Kidney (tissue), 14 donors: Measurements from ENCODE around the gene AXL. TPM values are rescaled to one million over a fixed set of nuclear protein-coding genes. Genes with fewer than 3 reads are reported as not detected.

Experiments
- DNase-seq, 5 donors: peaks; one replicate each; pipeline ENCODE4 v3.0.0-alpha.2; 2013 to 2020
- FAIRE-seq: peaks from 2 replicates; lab custom pipeline; 2012; peaks lifted over from hg19 to GRCh38; lab: Jason Lieb, UNC
- H3K27ac ChIP-seq, 2 donors: one replicate each; pipeline ENCODE4 v1.7.0; 2013; ENCODE audit warnings: low read depth in 2 of 2, low read length in 2 of 2, inconsistent platforms in 1 of 2
- H3K27me3 ChIP-seq: one replicate; pipeline ENCODE4 v1.7.1; 2013; ENCODE audit warnings: low read length, inconsistent platforms; ENCODE audit not compliant: control insufficient read depth, insufficient read depth
- H3K36me3 ChIP-seq, 3 donors: one replicate each; pipeline versions ENCODE4 v1.7.0 to v1.7.1; 2013; ENCODE audit warnings: low read length in 3 of 3, control low read depth in 1 of 3, inconsistent platforms in 1 of 3; ENCODE audit not compliant: insufficient read depth in 3 of 3, control insufficient read depth in 2 of 3
- H3K4me1 ChIP-seq, 3 donors: one replicate each; pipeline versions ENCODE4 v1.7.0 to v1.7.1; 2013; ENCODE audit warnings: low read length in 3 of 3, inconsistent platforms in 1 of 3, low read depth in 1 of 3; ENCODE audit not compliant: control insufficient read depth in 2 of 3, insufficient read depth in 2 of 3
- H3K4me3 ChIP-seq, 3 donors: one replicate each; pipeline versions ENCODE4 v1.7.0 to v1.8.1; 2013; ENCODE audit warnings: low read length in 3 of 3, control low read depth in 1 of 3, inconsistent platforms in 1 of 3
- H3K9ac ChIP-seq, 3 donors: one replicate each; pipeline versions ENCODE4 v1.7.0 to v1.7.1; 2013; ENCODE audit warnings: low read length in 3 of 3, control low read depth in 1 of 3, inconsistent platforms in 1 of 3
- H3K9me3 ChIP-seq, 3 donors: one replicate each; pipeline versions ENCODE4 v1.7.0 to v1.7.1; 2013; ENCODE audit warnings: low read length in 3 of 3, control low read depth in 1 of 3, inconsistent platforms in 1 of 3; ENCODE audit not compliant: control insufficient read depth in 2 of 3, insufficient read depth in 1 of 3
- CTCF ChIP-seq: IDR thresholded peaks from 3 replicates; pipeline ENCODE4 v1.5.1; 2012; ENCODE audit warnings: mild to moderate bottlenecking, moderate library complexity, borderline replicate concordance; ENCODE audit not compliant: insufficient read depth; ENCODE audit errors: extremely low read depth
- intact Hi-C: fragments of 100-400 bp; cut with DNase I; formaldehyde crosslinking; loops from one replicate; pipeline ENCODE4 v1.11.1; 2022
- polyA plus RNA-seq: library from polyadenylated mRNA; stranded (reverse); fragments of 350-450 nt; fragmentation: Illumina TruSeq; extraction: RNeasy Lipid Tissue Mini Kit (QIAGEN cat#74804); gene quantifications from one replicate; pipeline ENCODE4 v1.2.3, GENCODE V29; 2014; ENCODE audit warnings: low read depth, low replicate concordance; ENCODE audit not compliant: insufficient read depth
- total RNA-seq: library from RNA; stranded (reverse); fragmentation: NEBNext Ultra II Directional; extraction: Animal tissue kit (Norgen Biotek cat#: 25700); gene quantifications from one replicate; pipeline ENCODE4 v1.2.1, GENCODE V29; 2021
- donor health status: control.
- donor health status: control.
- donor health status: control.
- donor health status: control.
- donor health status: control.
- donor health status: DM: yes; HTN: yes; CAD: no.
- donor health status: Normal renal cell carcinoma (clear cell type).

Gene AXL
- total and polyA plus RNA-seq, 2 donors from 2014 or later: 6.3 to 37.4 TPM

GRCh38 chr19:41232686-41233085 is 13.7 kb downstream of the AXL start:
- H3K27me3 ChIP-seq: no peaks in the 10 kb centered on the region
- no peak for TF ChIP-seq CTCF
- no peaks in the 10 kb centered on the region for H3K9me3 ChIP-seq
- no peak for DNase-seq
- no peak overlapping the region for H3K27ac ChIP-seq
- H3K4me1 ChIP-seq: no peaks in the 10 kb centered on the region
- H3K36me3 ChIP-seq: peaks cover 0 to 2% (median 0%) of the 10 kb centered on the region in 3 donors
- intact Hi-C loops: no loop called here
- no peak for FAIRE-seq
- no peak overlapping the region for H3K9ac ChIP-seq
- H3K4me3 ChIP-seq: no peak overlapping the region

- Histone ChIP-seq H3K9me3 (no peaks in the 10 kb centered on the region), H3K9ac (no peak overlapping the region), H3K4me3 (no peak overlapping the region), H3K27ac (no peak overlapping the region), H3K4me1 (no peaks in the 10 kb centered on the region), H3K27me3 (no peaks in the 10 kb centered on the region), H3K36me3 (peaks cover 0 to 2% (median 0%) of the 10 kb centered on the region in 3 donors)
- TF ChIP-seq CTCF: no peak
- intact Hi-C loops: no loop called here
- FAIRE-seq: no peak
- no peak for DNase-seq
These were observed 14.8 kb downstream of the AXL start for GRCh38 chr19:41233748-41234240.

- H3K4me3 ChIP-seq: no peak overlapping the region
- H3K27me3 ChIP-seq: no peaks in the 10 kb centered on the region
- H3K36me3 ChIP-seq: peaks cover 0 to 2% (median 0%) of the 10 kb centered on the region in 3 donors
- H3K27ac ChIP-seq: no peak overlapping the region
- no peak overlapping the region for H3K9ac ChIP-seq
- DNase-seq: no peak
- no peaks in the 10 kb centered on the region for H3K4me1 ChIP-seq
- intact Hi-C loops: no loop called here
- no peak for FAIRE-seq
- no peak for TF ChIP-seq CTCF
- H3K9me3 ChIP-seq: no peaks in the 10 kb centered on the region
These were observed 15.6 kb downstream of the AXL start for GRCh38 chr19:41234512-41235168.
